Measurements from ENCODE around the gene ATF7.

Gene ATF7

GRCh38 chr12:53461591-53461990, 164.6 kb downstream of the ATF7 start:
- TF ChIP-seq POLR2A (IDR thresholded peaks at IDR 0.05; ENCODE audit: low read depth, low read length), result 0 out of 2 replicates have a peak, but pooled peaks have one; percentile 7
- no peak for TF ChIP-seq POU2F2 (IDR thresholded peaks at IDR 0.05; ENCODE audit: low read depth, low read length)
- no peak for FAIRE-seq
- DNase-seq (ENCODE audit: insufficient read length, low spot score), result no peak

GRCh38 chr12:53461059-53461458, 165.1 kb downstream of the ATF7 start:
- no peak for DNase-seq (ENCODE audit: insufficient read length, low spot score)
- TF ChIP-seq POLR2AphosphoS5 (IDR thresholded peaks at IDR 0.05; ENCODE audit: low read depth, low read length), result 0 out of 2 replicates have a peak, but pooled peaks have one; percentile 37
- no peak for TF ChIP-seq PAX5 (IDR thresholded peaks at IDR 0.05; ENCODE audit: insufficient read depth, low read length, severe bottlenecking)
- no peak for TF ChIP-seq TAF1 (IDR thresholded peaks at IDR 0.05; ENCODE audit: low read depth, low read length)
- TF ChIP-seq POLR2A (IDR thresholded peaks at IDR 0.05; ENCODE audit: low read depth, low read length), result peak; percentile 49; the same call in 1 of the 2 replicates
- TF ChIP-seq SPI1 (IDR thresholded peaks at IDR 0.05; ENCODE audit: low read depth, low read length), result no peak
- FAIRE-seq, result no peak

- FAIRE-seq, result no peak
- no peak for TF ChIP-seq TAF1 (IDR thresholded peaks at IDR 0.05; ENCODE audit: low read depth, low read length)
- TF ChIP-seq POLR2A (IDR thresholded peaks at IDR 0.05; ENCODE audit: low read depth, low read length), result no peak
- TF ChIP-seq SPI1 (IDR thresholded peaks at IDR 0.05; ENCODE audit: low read depth, low read length), result no peak
- TF ChIP-seq POLR2AphosphoS5 (IDR thresholded peaks at IDR 0.05; ENCODE audit: low read depth, low read length), result no peak
- TF ChIP-seq PAX5 (IDR thresholded peaks at IDR 0.05; ENCODE audit: insufficient read depth, low read length, severe bottlenecking), result no peak
- TF ChIP-seq POU2F2 (IDR thresholded peaks at IDR 0.05; ENCODE audit: low read depth, low read length), result no peak
- DNase-seq (ENCODE audit: insufficient read length, low spot score), result no peak
These were observed 167.1 kb downstream of the ATF7 start for GRCh38 chr12:53459097-53459496.
